ENCODE measurements around the gene AOPEP.

DNA sequence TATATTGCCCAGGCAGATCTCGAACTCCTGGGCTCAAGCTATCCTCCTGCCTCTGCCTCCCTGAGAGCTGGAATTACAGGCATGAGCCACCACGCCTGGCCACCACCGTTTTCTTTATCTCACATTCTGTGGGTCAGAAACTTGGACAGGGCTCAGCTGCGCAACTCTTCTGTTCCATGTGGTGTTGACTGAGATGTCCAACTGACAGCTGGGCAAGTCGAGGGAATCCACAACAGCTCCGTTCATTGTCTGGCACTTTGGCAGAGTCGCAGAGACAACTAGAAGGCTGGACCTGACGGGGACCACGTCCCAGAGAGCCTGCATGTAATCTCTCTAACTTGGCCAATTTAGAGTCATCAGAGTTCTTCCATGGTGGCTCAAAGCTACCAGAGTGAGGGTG lies 36.2 kb upstream of the AOPEP start:
- TF ChIP-seq, protein P1, sequence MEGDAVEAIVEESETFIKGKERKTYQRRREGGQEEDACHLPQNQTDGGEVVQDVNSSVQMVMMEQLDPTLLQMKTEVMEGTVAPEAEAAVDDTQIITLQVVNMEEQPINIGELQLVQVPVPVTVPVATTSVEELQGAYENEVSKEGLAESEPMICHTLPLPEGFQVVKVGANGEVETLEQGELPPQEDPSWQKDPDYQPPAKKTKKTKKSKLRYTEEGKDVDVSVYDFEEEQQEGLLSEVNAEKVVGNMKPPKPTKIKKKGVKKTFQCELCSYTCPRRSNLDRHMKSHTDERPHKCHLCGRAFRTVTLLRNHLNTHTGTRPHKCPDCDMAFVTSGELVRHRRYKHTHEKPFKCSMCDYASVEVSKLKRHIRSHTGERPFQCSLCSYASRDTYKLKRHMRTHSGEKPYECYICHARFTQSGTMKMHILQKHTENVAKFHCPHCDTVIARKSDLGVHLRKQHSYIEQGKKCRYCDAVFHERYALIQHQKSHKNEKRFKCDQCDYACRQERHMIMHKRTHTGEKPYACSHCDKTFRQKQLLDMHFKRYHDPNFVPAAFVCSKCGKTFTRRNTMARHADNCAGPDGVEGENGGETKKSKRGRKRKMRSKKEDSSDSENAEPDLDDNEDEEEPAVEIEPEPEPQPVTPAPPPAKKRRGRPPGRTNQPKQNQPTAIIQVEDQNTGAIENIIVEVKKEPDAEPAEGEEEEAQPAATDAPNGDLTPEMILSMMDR (IDR thresholded peaks at IDR 0.05; ENCODE audit: low read depth, low read length) = no peak
- no peak for TF ChIP-seq EZH2phosphoT487 (IDR thresholded peaks at IDR 0.05; ENCODE audit: low read depth)

Data from OCI-LY3 (cell line).